Bronchial epithelial cell (primary cell): ENCODE results near the gene CD300E. TPM values are rescaled to one million over a fixed set of nuclear protein-coding genes. Genes with fewer than 3 reads are reported as not detected.
A peak's percentile ranks its signal among the peaks of the same experiment; 100 is the strongest.

Experiments
- DNase-seq: peaks from one replicate; pipeline ENCODE4 v3.0.0-alpha.2; 2010; ENCODE audit warnings: low read depth
- FAIRE-seq: peaks from 2 replicates; lab custom pipeline; 2011; peaks lifted over from hg19 to GRCh38; lab: Jason Lieb, UNC
- H3K27me3 ChIP-seq: 2 replicates; pipeline ENCODE4 v1.5.1; 2011; ENCODE audit warnings: low read length; ENCODE audit not compliant: control insufficient read depth, insufficient read depth
- H3K36me3 ChIP-seq: 2 replicates; pipeline ENCODE4 v1.5.1; 2011; ENCODE audit warnings: low read length; ENCODE audit not compliant: control insufficient read depth, insufficient read depth
- H3K4me3 ChIP-seq: 2 replicates; pipeline ENCODE4 v1.5.1; 2011; ENCODE audit warnings: mild to moderate bottlenecking, low read depth, low read length, control low read depth
- total RNA-seq: library from RNA; depleted of rRNA; stranded (reverse); fragments of >200 nt; gene quantifications from 2 replicates; pipeline ENCODE4 v1.2.1, GENCODE V29; 2014
- TF ChIP-seq, protein P1 (sequence below): IDR thresholded peaks from 2 replicates; pipeline ENCODE4 v1.5.1; 2011; ENCODE audit warnings: mild to moderate bottlenecking, moderate library complexity, low read length, control low read depth, inconsistent platforms; ENCODE audit not compliant: insufficient read depth, severe bottlenecking

CD300E gene
- total RNA-seq, 1 donor from 2014 or later, result not detected

DNA sequence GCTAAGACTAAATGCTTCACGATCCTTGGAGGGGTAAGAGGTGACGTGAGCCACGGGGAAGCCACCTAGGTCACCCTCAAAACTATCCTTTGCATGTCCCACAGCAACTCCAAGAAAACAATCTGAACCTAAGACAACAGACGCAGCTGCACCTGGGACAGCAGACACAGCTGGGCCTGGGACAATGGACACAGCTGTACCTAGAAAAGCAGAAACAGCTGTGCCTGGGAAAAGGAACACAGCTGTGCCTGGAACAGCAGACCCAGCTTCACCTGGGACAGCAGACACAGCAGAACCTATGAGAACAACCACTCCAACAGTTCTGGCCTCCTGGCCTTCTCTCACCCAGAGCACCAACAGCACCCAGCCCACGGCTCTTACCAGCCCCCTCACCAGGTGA, 19.8 kb downstream of the CD300E start:
- DNase-seq (no peak), FAIRE-seq (peak; percentile 62)
- Histone ChIP-seq H3K27me3 (peaks cover 4% of the 10 kb centered on the region), H3K36me3 (no peaks in the 10 kb centered on the region), H3K4me3 (no peak overlapping the region)
- TF ChIP-seq, protein P1, sequence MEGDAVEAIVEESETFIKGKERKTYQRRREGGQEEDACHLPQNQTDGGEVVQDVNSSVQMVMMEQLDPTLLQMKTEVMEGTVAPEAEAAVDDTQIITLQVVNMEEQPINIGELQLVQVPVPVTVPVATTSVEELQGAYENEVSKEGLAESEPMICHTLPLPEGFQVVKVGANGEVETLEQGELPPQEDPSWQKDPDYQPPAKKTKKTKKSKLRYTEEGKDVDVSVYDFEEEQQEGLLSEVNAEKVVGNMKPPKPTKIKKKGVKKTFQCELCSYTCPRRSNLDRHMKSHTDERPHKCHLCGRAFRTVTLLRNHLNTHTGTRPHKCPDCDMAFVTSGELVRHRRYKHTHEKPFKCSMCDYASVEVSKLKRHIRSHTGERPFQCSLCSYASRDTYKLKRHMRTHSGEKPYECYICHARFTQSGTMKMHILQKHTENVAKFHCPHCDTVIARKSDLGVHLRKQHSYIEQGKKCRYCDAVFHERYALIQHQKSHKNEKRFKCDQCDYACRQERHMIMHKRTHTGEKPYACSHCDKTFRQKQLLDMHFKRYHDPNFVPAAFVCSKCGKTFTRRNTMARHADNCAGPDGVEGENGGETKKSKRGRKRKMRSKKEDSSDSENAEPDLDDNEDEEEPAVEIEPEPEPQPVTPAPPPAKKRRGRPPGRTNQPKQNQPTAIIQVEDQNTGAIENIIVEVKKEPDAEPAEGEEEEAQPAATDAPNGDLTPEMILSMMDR, result no peak

DNA sequence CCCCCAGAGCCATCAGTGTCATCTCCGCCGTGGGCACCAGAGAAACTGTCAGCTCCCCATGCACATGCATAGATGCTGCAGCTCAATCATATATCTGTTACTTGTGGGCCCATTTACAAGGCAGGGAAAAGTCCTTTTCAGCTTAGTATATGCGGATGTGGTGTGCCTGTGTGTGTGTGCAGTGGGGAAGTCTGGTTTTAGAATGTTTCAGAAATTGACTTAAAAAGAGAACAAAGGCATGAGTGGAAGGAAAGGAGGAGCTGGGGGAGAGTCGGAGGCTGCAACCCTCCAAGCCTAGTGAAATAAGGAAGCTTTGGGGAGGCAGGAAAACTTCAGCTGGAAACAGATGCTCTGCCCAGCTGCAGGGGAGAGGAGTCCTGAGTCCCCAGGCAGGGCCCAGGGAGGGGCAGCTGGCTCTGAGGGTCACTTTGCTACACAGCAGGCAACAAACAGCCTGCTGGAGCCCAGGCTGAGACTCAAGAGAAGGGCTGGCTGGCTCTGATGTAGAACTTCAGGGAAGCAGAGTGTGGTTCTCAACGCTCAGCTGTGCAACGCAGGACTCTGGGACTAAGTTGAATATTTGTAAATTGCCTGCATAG, 20.4 kb downstream of the CD300E start:
- TF ChIP-seq, protein P1, result no peak
- FAIRE-seq (no peak), DNase-seq (no peak)
- H3K4me3 ChIP-seq, result no peak overlapping the region
- H3K27me3 ChIP-seq, result peaks cover 6% of the 10 kb centered on the region
- H3K36me3 ChIP-seq, result no peaks in the 10 kb centered on the region

DNA sequence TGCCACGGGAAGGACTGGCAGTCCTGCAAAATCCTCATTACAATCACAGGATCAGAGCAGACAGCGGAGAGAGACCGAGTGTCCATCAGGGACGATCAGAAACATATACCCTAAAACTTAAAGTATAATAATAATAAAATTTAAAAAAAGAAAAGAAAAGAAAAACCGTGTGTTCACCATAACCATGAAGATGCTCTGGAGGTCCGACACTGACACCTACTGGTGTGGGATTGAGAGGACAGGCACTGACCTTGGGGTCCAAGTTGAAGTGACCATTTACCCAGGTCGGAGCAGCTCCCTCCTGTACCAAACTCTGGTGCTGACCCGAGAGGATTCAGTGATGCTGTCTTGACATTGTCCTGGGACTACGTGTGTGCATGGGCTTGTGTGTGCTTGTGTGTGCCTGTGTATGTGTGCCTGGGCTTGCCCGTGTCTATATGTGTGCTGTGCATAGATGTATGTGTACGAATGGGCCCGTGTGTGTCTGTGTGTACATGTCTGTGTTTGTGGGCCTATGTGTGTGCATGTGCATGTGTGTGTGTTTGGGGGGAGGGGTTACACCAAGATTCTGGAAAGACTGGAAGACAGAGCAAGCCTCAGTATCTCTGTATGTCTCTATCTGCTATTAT, 21.5 kb downstream of the CD300E start:
- FAIRE-seq, result no peak
- Histone ChIP-seq H3K36me3 (no peaks in the 10 kb centered on the region), H3K4me3 (no peak overlapping the region), H3K27me3 (peaks cover 6% of the 10 kb centered on the region)
- TF ChIP-seq, protein P1, result peak; percentile 68
- DNase-seq, result peak; percentile 22

DNA sequence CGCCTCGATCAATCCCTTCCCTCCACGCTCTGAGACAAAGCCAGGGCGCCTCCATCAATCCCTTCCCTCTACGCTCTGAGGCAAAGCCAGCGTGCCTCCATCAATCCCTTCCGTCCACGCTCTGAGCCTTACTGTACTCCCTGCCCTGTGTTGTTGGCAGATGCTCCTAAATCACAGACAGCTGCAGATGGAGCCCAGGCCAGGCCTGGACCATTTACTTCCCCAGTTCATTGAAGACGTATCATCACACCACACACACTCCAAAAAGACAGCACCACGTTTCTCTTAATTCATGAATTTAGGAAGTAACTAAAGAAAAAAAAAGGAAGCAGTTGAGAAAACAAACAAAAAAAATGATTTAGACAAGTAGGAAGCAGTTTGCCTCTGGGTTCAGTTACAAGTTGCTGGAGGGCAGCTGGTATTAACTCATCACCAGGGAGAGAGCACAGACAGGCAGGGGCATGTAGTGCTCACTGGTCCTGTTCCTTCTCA, 24.0 kb downstream of the CD300E start:
- peaks cover 12% of the 10 kb centered on the region for H3K27me3 ChIP-seq
- no peak overlapping the region for H3K4me3 ChIP-seq
- peak; percentile 62 for DNase-seq
- no peak for FAIRE-seq
- TF ChIP-seq, protein P1, result no peak
- no peaks in the 10 kb centered on the region for H3K36me3 ChIP-seq

DNA sequence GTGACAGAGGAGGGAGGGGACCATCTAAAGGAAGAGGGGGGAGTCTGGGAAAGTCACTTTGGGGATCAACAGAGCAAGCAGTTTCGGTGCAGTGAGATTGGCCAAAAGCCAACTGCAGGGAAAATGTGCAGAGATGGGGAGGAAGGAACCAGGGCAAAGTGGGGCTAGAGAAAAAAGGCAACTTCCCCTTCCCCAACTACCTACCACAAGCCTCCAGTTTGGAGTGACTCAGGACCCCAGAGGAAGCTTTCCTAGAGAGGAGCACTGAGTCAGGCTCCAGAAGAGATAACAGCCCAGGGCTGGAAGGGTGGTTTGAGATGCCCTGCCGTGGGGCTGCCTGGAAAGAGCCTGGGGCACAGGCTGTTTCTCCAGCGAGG, 24.5 kb downstream of the CD300E start:
- no peak for DNase-seq
- TF ChIP-seq, protein P1, result no peak
- FAIRE-seq, result no peak
- no peak overlapping the region for H3K4me3 ChIP-seq
- no peaks in the 10 kb centered on the region for H3K36me3 ChIP-seq
- H3K27me3 ChIP-seq, result peaks cover 12% of the 10 kb centered on the region
